Measurements from ENCODE around the gene FAM163B. TPM values are rescaled to one million over a fixed set of nuclear protein-coding genes. Genes with fewer than 3 reads are reported as not detected.
A peak's percentile ranks its signal among the peaks of the same experiment; 100 is the strongest.

The FAM163B gene
- polyA plus RNA-seq, result 0.09 TPM
- long read RNA-seq, donor 1, result 0 reads
- long read RNA-seq, donor 2, result 0 reads
- long read RNA-seq, donor 3, result 0 reads
- long read RNA-seq, donor 4, result 0 reads
- long read RNA-seq, donor 5, result 0 reads
- long read RNA-seq, donor 6, result 0 reads
- long read RNA-seq, donor 7, result 0 reads
- long read RNA-seq, donor 8, result 0 reads
- long read RNA-seq, donor 9, result 0 reads
- long read RNA-seq, donor 10, result 0 reads
- long read RNA-seq, donor 11, result 0 reads

DNA sequence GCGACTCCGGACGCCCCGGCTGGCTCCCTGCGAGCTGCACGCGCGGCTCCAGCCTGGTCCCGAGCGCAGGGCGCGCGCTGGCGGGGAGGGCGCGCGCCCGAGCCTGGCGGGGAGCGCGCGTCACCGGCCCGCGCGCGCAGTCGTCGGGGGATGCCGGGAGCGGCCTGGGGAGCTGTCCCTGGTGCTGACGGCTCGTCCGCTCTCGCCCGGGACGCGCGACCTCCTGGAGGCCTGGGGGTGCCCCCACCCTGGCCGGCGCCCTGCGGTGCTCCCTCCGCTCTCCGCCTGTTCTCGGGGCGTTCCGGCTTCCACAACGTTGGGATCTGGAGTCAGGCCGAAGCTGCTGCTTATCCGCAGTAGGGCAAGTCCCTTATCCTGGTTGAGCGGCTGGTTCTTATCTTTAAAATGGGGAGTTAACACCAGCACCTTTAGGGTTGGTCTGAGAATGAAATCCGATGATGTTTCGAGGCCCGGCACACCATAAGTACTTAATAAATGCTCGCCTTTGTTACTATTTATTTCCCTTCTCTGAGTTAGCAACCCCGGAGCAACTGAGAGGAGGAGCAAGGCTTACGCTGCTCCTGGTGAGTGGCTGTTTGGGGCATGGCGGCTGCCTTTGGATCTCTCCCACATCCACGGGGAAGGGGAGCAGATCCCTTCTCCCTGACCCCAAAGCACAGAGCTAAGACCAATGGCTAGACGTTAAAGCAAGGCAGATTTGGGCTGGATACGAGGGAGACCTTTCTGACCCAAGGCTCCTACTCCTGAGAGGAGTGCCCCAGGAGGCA lies at the start of gene FAM163B:
TSS of gene FAM163B (minus strand) at position 79 of the 788 bp plus-strand sequence. CDS start 29,166 bp downstream, outside the sequence.
- Histone ChIP-seq H3K36me3 (ENCODE audit: control insufficient read depth, insufficient read depth, low read length) (no peaks in the 10 kb centered on the region), H3K27me3 (ENCODE audit: control insufficient read depth, insufficient read depth, low read length) (peaks cover 64% of the 10 kb centered on the region), H3K4me1 (ENCODE audit: control insufficient read depth, insufficient read depth, low read length) (no peaks in the 10 kb centered on the region), H3K9me3 (ENCODE audit: control insufficient read depth, low read depth, low read length) (no peaks in the 10 kb centered on the region), H3K27ac (ENCODE audit: low read length) (no peak within 1 kb of the TSS), H3K4me3 (ENCODE audit: low read length) (no peak within 1 kb of the TSS)
- DNase-seq, result peak; percentile 27 to 51
- no CpG with 5 or more reads among the region's 61 CpGs for WGBS (ENCODE audit: insufficient coverage, low lambda C conversion rate)

DNA sequence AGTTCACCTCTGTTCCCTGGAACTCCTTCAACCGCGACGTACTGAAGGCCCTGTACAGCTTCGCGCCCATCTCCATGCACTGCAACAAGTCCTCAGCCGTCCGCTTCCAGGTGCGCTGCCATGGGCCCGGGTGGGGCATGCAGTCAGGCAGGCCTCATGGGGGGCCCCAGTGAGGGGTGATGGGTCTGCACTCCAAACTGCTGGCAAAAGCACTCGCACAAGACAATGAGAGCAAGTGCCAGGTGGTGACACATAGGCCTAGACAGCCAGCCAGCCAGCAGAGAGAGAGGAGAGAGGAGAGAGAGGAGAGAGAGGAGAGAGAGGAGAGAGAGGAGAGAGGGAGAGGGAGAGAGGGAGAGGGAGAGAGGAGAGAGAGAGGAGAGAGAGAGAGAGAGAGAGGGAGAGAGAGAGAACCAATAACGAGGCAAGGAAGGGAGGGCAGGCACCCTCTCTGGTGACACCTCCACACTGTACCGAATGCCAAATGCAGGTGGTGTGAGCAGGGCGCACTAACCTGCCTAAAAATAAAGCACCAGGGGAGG lies 48.0 kb upstream of the FAM163B start:
- Histone ChIP-seq H3K27ac (ENCODE audit: low read length) (no peak overlapping the region), H3K4me3 (ENCODE audit: low read length) (no peak overlapping the region), H3K9me3 (ENCODE audit: control insufficient read depth, low read depth, low read length) (peaks cover 8% of the 10 kb centered on the region), H3K27me3 (ENCODE audit: control insufficient read depth, insufficient read depth, low read length) (peaks cover 57% of the 10 kb centered on the region), H3K4me1 (ENCODE audit: control insufficient read depth, insufficient read depth, low read length) (peaks cover 13% of the 10 kb centered on the region), H3K36me3 (ENCODE audit: control insufficient read depth, insufficient read depth, low read length) (no peaks in the 10 kb centered on the region)
- WGBS (ENCODE audit: insufficient coverage, low lambda C conversion rate), result no CpG with 5 or more reads among the region's 13 CpGs
- no peak for DNase-seq

DNA sequence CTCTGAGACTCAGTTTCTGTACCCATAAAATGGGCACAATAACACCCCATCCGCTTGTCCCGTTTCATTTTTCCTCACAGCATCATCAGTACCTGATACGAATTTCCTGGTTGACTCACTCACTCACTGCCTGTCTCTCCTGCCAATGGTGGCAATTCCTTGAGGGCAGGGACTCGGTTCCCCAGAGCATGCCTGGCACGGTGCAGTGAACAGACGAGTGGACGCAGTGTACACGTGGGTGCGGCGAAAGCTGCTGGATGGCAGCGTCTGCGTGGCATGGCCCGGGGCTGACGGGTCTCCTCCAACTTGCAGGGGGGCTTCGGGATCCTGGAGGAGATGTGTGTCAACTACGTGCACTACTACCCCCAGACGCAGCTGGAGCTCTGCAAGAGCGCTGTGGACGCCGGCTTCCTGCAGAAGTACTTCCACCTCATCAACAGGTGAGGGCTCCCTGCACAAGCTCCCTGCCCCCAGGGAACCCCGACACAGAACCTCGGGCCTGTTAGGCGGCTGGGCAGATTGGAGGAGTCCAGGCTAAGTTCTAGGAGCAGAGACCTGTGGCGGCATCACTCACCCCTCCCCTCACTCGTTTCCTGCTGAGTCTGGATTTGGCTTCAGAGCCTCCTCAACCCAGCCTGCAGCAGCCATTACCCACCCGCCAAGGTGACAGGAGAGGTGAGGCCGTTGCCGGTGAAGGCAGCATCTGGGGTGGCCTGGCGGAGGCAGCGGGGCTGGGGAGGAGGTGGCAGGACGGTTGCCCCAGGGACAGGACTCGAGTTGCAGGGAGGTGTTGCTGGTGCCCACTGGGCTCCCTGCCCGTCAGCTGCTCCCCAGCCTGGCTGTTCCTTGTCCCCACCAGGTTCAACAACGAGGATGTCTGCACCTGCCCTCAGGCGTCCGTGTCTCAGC lies 47.3 kb upstream of the FAM163B start:
- no peak for DNase-seq
- no peak overlapping the region for H3K27ac ChIP-seq (ENCODE audit: low read length)
- H3K27me3 ChIP-seq (ENCODE audit: control insufficient read depth, insufficient read depth, low read length), result peaks cover 57% of the 10 kb centered on the region
- no peak overlapping the region for H3K4me3 ChIP-seq (ENCODE audit: low read length)
- no peaks in the 10 kb centered on the region for H3K36me3 ChIP-seq (ENCODE audit: control insufficient read depth, insufficient read depth, low read length)
- peaks cover 13% of the 10 kb centered on the region for H3K4me1 ChIP-seq (ENCODE audit: control insufficient read depth, insufficient read depth, low read length)
- peaks cover 8% of the 10 kb centered on the region for H3K9me3 ChIP-seq (ENCODE audit: control insufficient read depth, low read depth, low read length)
- WGBS (ENCODE audit: insufficient coverage, low lambda C conversion rate), result no CpG with 5 or more reads among the region's 36 CpGs

GRCh38 chr9:133655701-133656100 lies 46.5 kb upstream of the FAM163B start:
- H3K4me3 ChIP-seq (ENCODE audit: low read length), result no peak overlapping the region
- peaks cover 8% of the 10 kb centered on the region for H3K9me3 ChIP-seq (ENCODE audit: control insufficient read depth, low read depth, low read length)
- no peak for DNase-seq
- peaks cover 13% of the 10 kb centered on the region for H3K4me1 ChIP-seq (ENCODE audit: control insufficient read depth, insufficient read depth, low read length)
- peaks cover 57% of the 10 kb centered on the region for H3K27me3 ChIP-seq (ENCODE audit: control insufficient read depth, insufficient read depth, low read length)
- no peaks in the 10 kb centered on the region for H3K36me3 ChIP-seq (ENCODE audit: control insufficient read depth, insufficient read depth, low read length)
- WGBS (ENCODE audit: insufficient coverage, low lambda C conversion rate), result no CpG with 5 or more reads among the region's 14 CpGs
- no peak overlapping the region for H3K27ac ChIP-seq (ENCODE audit: low read length)

- H3K4me3 ChIP-seq (ENCODE audit: low read length), result no peak overlapping the region
- DNase-seq, result no peak
- H3K27me3 ChIP-seq (ENCODE audit: control insufficient read depth, insufficient read depth, low read length), result peaks cover 55% of the 10 kb centered on the region
- WGBS (ENCODE audit: insufficient coverage, low lambda C conversion rate), result no CpG with 5 or more reads among the region's 38 CpGs
- H3K27ac ChIP-seq (ENCODE audit: low read length), result no peak overlapping the region
- peaks cover 13% of the 10 kb centered on the region for H3K4me1 ChIP-seq (ENCODE audit: control insufficient read depth, insufficient read depth, low read length)
- peaks cover 8% of the 10 kb centered on the region for H3K9me3 ChIP-seq (ENCODE audit: control insufficient read depth, low read depth, low read length)
- no peaks in the 10 kb centered on the region for H3K36me3 ChIP-seq (ENCODE audit: control insufficient read depth, insufficient read depth, low read length)
These were observed 45.8 kb upstream of the FAM163B start for GRCh38 chr9:133654736-133655657.

- Histone ChIP-seq H3K27me3 (ENCODE audit: control insufficient read depth, insufficient read depth, low read length) (peaks cover 45% of the 10 kb centered on the region), H3K27ac (ENCODE audit: low read length) (no peak overlapping the region), H3K9me3 (ENCODE audit: control insufficient read depth, low read depth, low read length) (peaks cover 8% of the 10 kb centered on the region), H3K4me1 (ENCODE audit: control insufficient read depth, insufficient read depth, low read length) (peaks cover 5% of the 10 kb centered on the region), H3K36me3 (ENCODE audit: control insufficient read depth, insufficient read depth, low read length) (no peaks in the 10 kb centered on the region), H3K4me3 (ENCODE audit: low read length) (no peak overlapping the region)
- WGBS (ENCODE audit: insufficient coverage, low lambda C conversion rate), result 100% methylated on average over 1 of the region's 9 CpGs
- DNase-seq, result no peak
These were observed 44.4 kb upstream of the FAM163B start for GRCh38 chr9:133653638-133654037.

- 92% methylated on average over 4 of the region's 12 CpGs for WGBS (ENCODE audit: insufficient coverage, low lambda C conversion rate)
- peaks cover 3% of the 10 kb centered on the region for H3K9me3 ChIP-seq (ENCODE audit: control insufficient read depth, low read depth, low read length)
- H3K27me3 ChIP-seq (ENCODE audit: control insufficient read depth, insufficient read depth, low read length), result peaks cover 10% of the 10 kb centered on the region
- no peaks in the 10 kb centered on the region for H3K36me3 ChIP-seq (ENCODE audit: control insufficient read depth, insufficient read depth, low read length)
- H3K4me3 ChIP-seq (ENCODE audit: low read length), result no peak overlapping the region
- H3K4me1 ChIP-seq (ENCODE audit: control insufficient read depth, insufficient read depth, low read length), result no peaks in the 10 kb centered on the region
- no peak for DNase-seq
- no peak overlapping the region for H3K27ac ChIP-seq (ENCODE audit: low read length)
These were observed 40.8 kb upstream of the FAM163B start for GRCh38 chr9:133650026-133650425.

GRCh38 chr9:133649194-133649593 lies 40.0 kb upstream of the FAM163B start:
- no peak overlapping the region for H3K4me3 ChIP-seq (ENCODE audit: low read length)
- no CpG with 5 or more reads among the region's 7 CpGs for WGBS (ENCODE audit: insufficient coverage, low lambda C conversion rate)
- no peaks in the 10 kb centered on the region for H3K4me1 ChIP-seq (ENCODE audit: control insufficient read depth, insufficient read depth, low read length)
- no peaks in the 10 kb centered on the region for H3K36me3 ChIP-seq (ENCODE audit: control insufficient read depth, insufficient read depth, low read length)
- no peaks in the 10 kb centered on the region for H3K9me3 ChIP-seq (ENCODE audit: control insufficient read depth, low read depth, low read length)
- DNase-seq, result no peak
- H3K27me3 ChIP-seq (ENCODE audit: control insufficient read depth, insufficient read depth, low read length), result peaks cover 4% of the 10 kb centered on the region
- no peak overlapping the region for H3K27ac ChIP-seq (ENCODE audit: low read length)

DNA sequence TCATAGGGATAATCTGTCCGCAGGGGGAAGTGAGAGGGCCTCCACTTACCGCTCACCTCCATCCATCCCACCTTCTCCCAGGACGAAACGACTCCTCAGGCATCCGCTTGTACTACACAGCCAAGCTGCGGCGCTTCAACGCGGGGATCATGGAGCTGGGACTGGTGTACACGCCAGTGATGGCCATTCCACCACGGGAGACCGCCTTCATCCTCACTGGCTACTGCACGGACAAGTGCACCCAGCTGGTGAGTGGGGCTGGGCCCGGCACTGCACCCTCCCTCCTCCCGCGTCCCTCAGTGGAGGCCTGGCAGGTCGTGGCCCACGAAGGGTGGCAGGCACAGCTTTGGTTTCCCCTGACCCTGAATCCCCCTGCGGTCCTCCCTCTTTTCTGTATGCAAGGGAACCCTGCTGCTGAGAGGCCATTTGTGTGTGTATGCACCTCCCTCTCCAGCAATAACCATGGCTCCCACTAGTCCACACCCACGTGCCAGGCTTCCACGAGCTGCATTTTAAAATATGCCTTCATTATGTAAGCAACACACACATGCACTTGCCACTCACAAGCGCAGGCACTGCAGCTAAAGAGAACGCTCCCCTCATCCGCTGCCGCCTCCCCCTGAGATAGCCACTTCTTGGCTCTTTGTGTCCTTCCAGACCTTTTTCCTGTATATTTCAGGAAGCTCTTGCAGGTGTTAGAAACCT lies 38.7 kb upstream of the FAM163B start:
- no peak for DNase-seq
- no peaks in the 10 kb centered on the region for H3K4me1 ChIP-seq (ENCODE audit: control insufficient read depth, insufficient read depth, low read length)
- H3K27ac ChIP-seq (ENCODE audit: low read length), result no peak overlapping the region
- WGBS (ENCODE audit: insufficient coverage, low lambda C conversion rate), result 90% methylated on average over 2 of the region's 25 CpGs
- no peaks in the 10 kb centered on the region for H3K36me3 ChIP-seq (ENCODE audit: control insufficient read depth, insufficient read depth, low read length)
- no peak overlapping the region for H3K4me3 ChIP-seq (ENCODE audit: low read length)
- peaks cover 4% of the 10 kb centered on the region for H3K27me3 ChIP-seq (ENCODE audit: control insufficient read depth, insufficient read depth, low read length)
- no peaks in the 10 kb centered on the region for H3K9me3 ChIP-seq (ENCODE audit: control insufficient read depth, low read depth, low read length)
